H9 (cell line): ENCODE measurements around the gene FBLN2. TPM values are rescaled to one million over a fixed set of nuclear protein-coding genes. Genes with fewer than 3 reads are reported as not detected.

Experiments used
- DNase-seq: peaks from one replicate; pipeline ENCODE4 v3.0.0-alpha.2; 2017
- H2AFZ ChIP-seq: one replicate; pipeline ENCODE4 v1.6.1; 2013; ENCODE audit warnings: mild to moderate bottlenecking, low read length, control low read depth, moderate library complexity
- H2AK5ac ChIP-seq: 2 replicates; pipeline ENCODE4 v1.6.1; 2013; ENCODE audit warnings: low read length, control low read depth, mixed read lengths; ENCODE audit not compliant: insufficient read length
- H2BK120ac ChIP-seq: one replicate; pipeline ENCODE4 v1.6.1; 2013; ENCODE audit warnings: low read depth, mild to moderate bottlenecking, low read length, control low read depth, inconsistent platforms; ENCODE audit not compliant: poor library complexity, severe bottlenecking
- H2BK12ac ChIP-seq: 2 replicates; pipeline ENCODE4 v1.6.1; 2013; ENCODE audit warnings: low read length, control low read depth, mixed read lengths, low read depth; ENCODE audit not compliant: insufficient read length
- H2BK15ac ChIP-seq: 2 replicates; pipeline ENCODE4 v1.6.1; 2013; ENCODE audit warnings: low read depth, low read length, control low read depth
- H2BK20ac ChIP-seq: one replicate; pipeline ENCODE4 v1.6.1; 2013; ENCODE audit warnings: low read depth, mild to moderate bottlenecking, low read length, control low read depth, inconsistent platforms; ENCODE audit not compliant: poor library complexity, severe bottlenecking
- H2BK5ac ChIP-seq: 2 replicates; pipeline ENCODE4 v1.6.1; 2013; ENCODE audit warnings: low read length, control low read depth, mixed read lengths; ENCODE audit not compliant: insufficient read length
- H3K14ac ChIP-seq: 2 replicates; pipeline ENCODE4 v1.6.1; 2013; ENCODE audit warnings: low read length, control low read depth; ENCODE audit not compliant: insufficient read depth
- H3K18ac ChIP-seq: 2 replicates; pipeline ENCODE4 v1.6.1; 2013; ENCODE audit warnings: low read depth, mild to moderate bottlenecking, mixed read lengths, low read length, control low read depth; ENCODE audit not compliant: insufficient read length
- H3K23ac ChIP-seq: 2 replicates; pipeline ENCODE4 v1.6.1; 2013; ENCODE audit warnings: low read length, control low read depth, mixed read lengths, low read depth; ENCODE audit not compliant: insufficient read length
- H3K23me2 ChIP-seq: 2 replicates; pipeline ENCODE4 v1.6.1; 2013; ENCODE audit warnings: low read depth, mild to moderate bottlenecking, mixed read lengths, low read length, control low read depth; ENCODE audit not compliant: insufficient read length, poor library complexity, severe bottlenecking
- H3K27ac ChIP-seq: 2 replicates; pipeline ENCODE4 v1.5.1; 2013; ENCODE audit warnings: low read length, control low read depth, mixed read lengths, low read depth; ENCODE audit not compliant: insufficient read length
- H3K27me3 ChIP-seq: 2 replicates; pipeline ENCODE4 v1.6.1; 2013; ENCODE audit warnings: low read length, control low read depth, inconsistent platforms; ENCODE audit not compliant: insufficient read depth
- H3K4ac ChIP-seq: 2 replicates; pipeline ENCODE4 v1.6.1; 2013; ENCODE audit warnings: low read depth, mild to moderate bottlenecking, control low read depth, inconsistent platforms, low read length, moderate library complexity
- H3K4me1 ChIP-seq: 2 replicates; pipeline ENCODE4 v1.6.1; 2013; ENCODE audit warnings: low read length, control low read depth, inconsistent platforms; ENCODE audit not compliant: insufficient read depth
- H3K4me2 ChIP-seq: 2 replicates; pipeline ENCODE4 v1.6.1; 2013; ENCODE audit warnings: low read length, control low read depth, mixed read lengths; ENCODE audit not compliant: insufficient read length, insufficient read depth
- H3K56ac ChIP-seq: 2 replicates; pipeline ENCODE4 v1.6.1; 2013; ENCODE audit warnings: low read depth, mild to moderate bottlenecking, mixed read lengths, low read length, control low read depth; ENCODE audit not compliant: insufficient read length
- H3K79me1 ChIP-seq: 2 replicates; pipeline ENCODE4 v1.6.1; 2013; ENCODE audit warnings: low read depth, mild to moderate bottlenecking, moderate library complexity, low read length, control low read depth, inconsistent platforms; ENCODE audit not compliant: insufficient read depth, poor library complexity, severe bottlenecking
- H3K79me2 ChIP-seq: 2 replicates; pipeline ENCODE4 v1.6.1; 2013; ENCODE audit warnings: low read length, control low read depth, inconsistent platforms; ENCODE audit not compliant: insufficient read depth
- H3K9ac ChIP-seq: 2 replicates; pipeline ENCODE4 v1.6.1; 2013; ENCODE audit warnings: low read length, control low read depth, mixed read lengths; ENCODE audit not compliant: insufficient read length; ENCODE audit errors: extremely low read depth
- H3K9me3 ChIP-seq: one replicate; pipeline ENCODE4 v1.6.1; 2013; ENCODE audit warnings: low read depth, low read length, inconsistent platforms; ENCODE audit not compliant: control insufficient read depth
- H3T11ph ChIP-seq: one replicate; pipeline ENCODE4 v1.6.1; 2013; ENCODE audit warnings: mild to moderate bottlenecking, low read length, control low read depth, inconsistent platforms
- H4K20me1 ChIP-seq: one replicate; pipeline ENCODE4 v1.6.1; 2013; ENCODE audit not compliant: control insufficient read depth, insufficient read length, insufficient read depth
- H4K5ac ChIP-seq: 2 replicates; pipeline ENCODE4 v1.6.1; 2013; ENCODE audit warnings: low read depth, mild to moderate bottlenecking, mixed read lengths, low read length, control low read depth; ENCODE audit not compliant: insufficient read length
- H4K8ac ChIP-seq: replicated peaks from 2 replicates; pipeline ENCODE4 v1.6.1; 2013; ENCODE audit warnings: low read length, control low read depth, mixed read lengths, low read depth; ENCODE audit not compliant: insufficient read length
- H4K91ac ChIP-seq: 2 replicates; pipeline ENCODE4 v1.6.1; 2013; ENCODE audit warnings: low read depth, mild to moderate bottlenecking, moderate library complexity, mixed read lengths, low read length, control low read depth; ENCODE audit not compliant: insufficient read length
- H3K27ac Mint-ChIP-seq, 3 experiments: 2 replicates in 2 of 3; 3 replicates in 1 of 3; pipeline ENCODE4 v1.8.0; 2020 to 2021; ENCODE audit warnings: mixed read lengths in 3 of 3, mild to moderate bottlenecking in 1 of 3, moderate library complexity in 1 of 3
- H3K27me3 Mint-ChIP-seq: 2 replicates; pipeline ENCODE4 v1.8.0; 2021; ENCODE audit warnings: low read depth, mild to moderate bottlenecking, moderate library complexity, mixed read lengths
- H3K36me3 Mint-ChIP-seq, 3 experiments: 2 replicates in 2 of 3; 3 replicates in 1 of 3; pipeline ENCODE4 v1.8.0; 2020 to 2021; ENCODE audit warnings: low read depth in 3 of 3, mixed read lengths in 3 of 3; ENCODE audit not compliant: insufficient read depth in 1 of 3
- H3K4me1 Mint-ChIP-seq, 2 experiments: 2 replicates each; pipeline ENCODE4 v1.8.0; 2020; ENCODE audit warnings: mixed read lengths in 2 of 2
- H3K4me3 Mint-ChIP-seq, 2 experiments: 2 replicates in 1 of 2; 3 replicates in 1 of 2; pipeline ENCODE4 v1.8.0; 2020 to 2021; ENCODE audit warnings: mild to moderate bottlenecking in 2 of 2, mixed read lengths in 2 of 2, moderate library complexity in 1 of 2
- H3K9me3 Mint-ChIP-seq, 2 experiments: 2 replicates in 1 of 2; 3 replicates in 1 of 2; pipeline ENCODE4 v1.8.0; 2020; ENCODE audit warnings: mild to moderate bottlenecking in 2 of 2, mixed read lengths in 2 of 2, moderate library complexity in 1 of 2
- WGBS: extraction: QIAGEN DNeasy Blood & Tissue Kit; methylation state at CpG from one replicate; pipeline ENCODE4 v1.1.7; 2013; ENCODE audit warnings: missing lambda C conversion rate, low lambda C conversion rate, mixed read lengths; ENCODE audit not compliant: insufficient read length; ENCODE audit errors: extremely low coverage; 5-methylcytosine and 5-hydroxymethylcytosine counted together
- total RNA-seq: library from RNA; stranded (reverse); gene quantifications from 2 replicates; pipeline ENCODE4 v1.2.1, GENCODE V29; 2021
- TF ChIP-seq, protein P1 (sequence below): fragments of 200-600 bp; sonication (generic); conservative IDR thresholded peaks from 3 replicates; pipeline ENCODE4 v1.8.0; 2021; ENCODE audit warnings: antibody characterized with exemption, mild to moderate bottlenecking

FBLN2 gene
- total RNA-seq, 1 experiment from 2014 or later = 11.8 TPM

DNA sequence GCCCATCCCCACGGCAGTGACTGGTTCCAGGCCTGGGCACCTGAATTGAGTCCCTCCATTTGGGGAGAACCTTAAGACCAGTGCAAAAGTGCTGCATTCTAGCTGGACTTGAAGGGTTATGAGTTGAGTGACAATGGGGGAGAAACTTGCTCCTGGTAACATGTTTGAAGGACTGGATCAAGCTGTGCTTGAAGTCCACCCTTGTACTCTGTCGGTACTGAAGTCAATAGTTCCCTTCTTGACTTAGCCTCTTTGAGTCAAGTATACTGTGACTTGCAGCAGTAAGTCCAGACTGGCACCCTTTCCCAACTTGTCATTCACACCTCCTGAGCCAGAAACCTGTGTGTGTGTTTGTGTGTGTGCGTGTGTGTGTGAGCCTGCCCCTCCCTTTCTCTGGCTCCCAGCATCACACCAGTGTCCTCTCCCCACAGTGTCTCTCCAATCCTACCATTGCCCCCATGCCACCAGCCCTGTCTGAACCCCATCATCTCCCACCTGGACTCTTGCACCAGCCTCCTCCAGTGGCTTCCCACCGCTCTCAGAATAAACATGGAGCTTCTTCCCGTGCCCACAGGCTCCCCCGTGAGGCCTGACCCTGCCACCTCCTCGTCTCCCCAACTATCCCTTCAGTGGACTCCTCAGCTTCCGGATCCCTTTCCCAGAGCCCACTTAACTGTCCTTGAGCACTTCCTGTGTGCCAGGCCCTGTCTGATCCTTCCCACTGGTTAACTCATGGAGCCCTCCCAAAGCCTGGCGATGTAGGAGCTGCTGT lies 10.2 kb upstream of the FBLN2 start:
- Histone ChIP-seq H3K9ac (no peak overlapping the region), H3K14ac (no peak overlapping the region), H2BK20ac (no peak overlapping the region), H3K23ac (no peak overlapping the region), H3K4me1 (peaks cover 3% of the 10 kb centered on the region; the same call in 1 of the 2 replicates), H3K27ac (no peak overlapping the region), H3K4me2 (no peak overlapping the region), H2AK5ac (no peak overlapping the region), H4K8ac (no peak overlapping the region), H2BK15ac (no peak overlapping the region), H3K18ac (no peak overlapping the region), H2BK120ac (no peak overlapping the region), H3K79me1 (no peaks in the 10 kb centered on the region), H3K79me2 (no peaks in the 10 kb centered on the region), H2AFZ (no peak overlapping the region), H4K20me1 (no peaks in the 10 kb centered on the region), H2BK12ac (no peak overlapping the region), H3K4ac (no peak overlapping the region), H3K23me2 (no peaks in the 10 kb centered on the region), H4K5ac (no peak overlapping the region), H3K27me3 (no peaks in the 10 kb centered on the region), H2BK5ac (no peak overlapping the region), H3T11ph (no peak overlapping the region), H3K56ac (no peak overlapping the region), H4K91ac (no peak overlapping the region), H3K9me3 (no peaks in the 10 kb centered on the region)
- H3K27me3 Mint-ChIP-seq = peaks cover 10% of the 10 kb centered on the region
- DNase-seq = peak; percentile 40
- WGBS = no CpG with 5 or more reads among the region's 9 CpGs
- TF ChIP-seq, protein P1, sequence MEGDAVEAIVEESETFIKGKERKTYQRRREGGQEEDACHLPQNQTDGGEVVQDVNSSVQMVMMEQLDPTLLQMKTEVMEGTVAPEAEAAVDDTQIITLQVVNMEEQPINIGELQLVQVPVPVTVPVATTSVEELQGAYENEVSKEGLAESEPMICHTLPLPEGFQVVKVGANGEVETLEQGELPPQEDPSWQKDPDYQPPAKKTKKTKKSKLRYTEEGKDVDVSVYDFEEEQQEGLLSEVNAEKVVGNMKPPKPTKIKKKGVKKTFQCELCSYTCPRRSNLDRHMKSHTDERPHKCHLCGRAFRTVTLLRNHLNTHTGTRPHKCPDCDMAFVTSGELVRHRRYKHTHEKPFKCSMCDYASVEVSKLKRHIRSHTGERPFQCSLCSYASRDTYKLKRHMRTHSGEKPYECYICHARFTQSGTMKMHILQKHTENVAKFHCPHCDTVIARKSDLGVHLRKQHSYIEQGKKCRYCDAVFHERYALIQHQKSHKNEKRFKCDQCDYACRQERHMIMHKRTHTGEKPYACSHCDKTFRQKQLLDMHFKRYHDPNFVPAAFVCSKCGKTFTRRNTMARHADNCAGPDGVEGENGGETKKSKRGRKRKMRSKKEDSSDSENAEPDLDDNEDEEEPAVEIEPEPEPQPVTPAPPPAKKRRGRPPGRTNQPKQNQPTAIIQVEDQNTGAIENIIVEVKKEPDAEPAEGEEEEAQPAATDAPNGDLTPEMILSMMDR = peak; percentile 40
- H3K4me1 Mint-ChIP-seq = peaks cover 8 to 13% of the 10 kb centered on the region in 2 experiments
- H3K9me3 Mint-ChIP-seq = peaks cover 0 to 6% of the 10 kb centered on the region in 2 experiments; a peak in 3 of 5 replicates
- H3K36me3 Mint-ChIP-seq = peaks cover 0 to 2% (median 0%) of the 10 kb centered on the region in 3 experiments; a peak in 2 of 7 replicates
- peak overlapping the region in 1 of 3 experiments; percentile 63; a peak in 2 of 7 replicates for H3K27ac Mint-ChIP-seq
- H3K4me3 Mint-ChIP-seq = no peak overlapping the region
